HCT116 (cell line): ENCODE measurements around the gene GALNS. TPM values are rescaled to one million over a fixed set of nuclear protein-coding genes. Genes with fewer than 3 reads are reported as not detected.

Experiments
- ATAC-seq: fragments of 200-7000 bp; cut with Tn5 transposase; 2 replicates; pipeline ENCODE4 v1.9.1; 2020; ENCODE audit warnings: mild to moderate bottlenecking, moderate library complexity
- BruUV-seq: library from RNA; stranded (reverse); fragments of 400-500 nt; replicated peaks from 2 replicates; lab custom pipeline; 2021; lab: Mats Ljungman, UMichigan
- CTCF ChIA-PET: fragments of 300-600 bp; sonication (Branson Sonifier 250); formaldehyde crosslinking; loops from one replicate; lab custom pipeline; 2021; ENCODE audit warnings: antibody characterized with exemption; lab: Charles Lee
- POLR2A ChIA-PET: fragments of 300-600, 350-600 bp; sonication (Branson Sonifier 250); formaldehyde crosslinking; loops from one replicate; lab custom pipeline; 2021; ENCODE audit warnings: antibody characterized with exemption; lab: Charles Lee
- RAD21 ChIA-PET, 2 experiments: fragments of 300-600 bp; sonication (Branson Sonifier 250); formaldehyde crosslinking; loops; one replicate each; lab custom pipeline; 2023; ENCODE audit warnings: low total read pairs in 2 of 2; ENCODE audit not compliant: uncharacterized antibody in 2 of 2, unreplicated experiment in 2 of 2, low non-redundant PET in 1 of 2; lab: Charles Lee
- DNase-seq: peaks from one replicate; pipeline ENCODE4 v3.0.0-alpha.2; 2010; ENCODE audit warnings: low read depth, low spot score
- H2AFZ ChIP-seq: fragments of 200-600 bp; shearing (Covaris generic), sonication (generic); 2 replicates; pipeline ENCODE4 v1.6.1; 2017; ENCODE audit warnings: low read depth, mixed run types, mixed read lengths, antibody characterized with exemption, low read length; ENCODE audit not compliant: poor library complexity, severe bottlenecking
- H3K27ac ChIP-seq: 2 replicates; pipeline ENCODE4 v1.5.1; 2012; ENCODE audit warnings: low read depth, low read length
- H3K27me3 ChIP-seq: fragments of 200-600 bp; sonication (generic); 2 replicates; pipeline ENCODE4 v1.6.1; 2016; ENCODE audit warnings: mixed run types, low read length, mixed read lengths; ENCODE audit not compliant: insufficient read depth
- H3K36me3 ChIP-seq, 2 experiments: fragments of 200-500 bp in 1 of 2; fragments of 200-600 bp in 1 of 2; sonication (Bioruptor generic) in 1 of 2; sonication (generic) in 1 of 2; 2 replicates each; pipeline versions ENCODE4 v1.5.1 to v1.6.1; 2014 to 2016; ENCODE audit warnings: low read length in 2 of 2, inconsistent platforms in 1 of 2, mixed read lengths in 1 of 2, mixed run types in 1 of 2; ENCODE audit not compliant: insufficient read depth in 2 of 2, control insufficient read depth in 1 of 2
- H3K4me1 ChIP-seq, 2 experiments: fragments of 200-600 bp in 1 of 2; sonication (generic) in 1 of 2; 2 replicates each; pipeline versions ENCODE4 v1.5.1 to v1.6.1; 2012 to 2017; ENCODE audit warnings: low read length in 2 of 2, inconsistent platforms in 1 of 2, mild to moderate bottlenecking in 1 of 2, mixed read lengths in 1 of 2, mixed run types in 1 of 2, moderate library complexity in 1 of 2; ENCODE audit not compliant: insufficient read depth in 2 of 2, control insufficient read depth in 1 of 2
- H3K4me2 ChIP-seq: fragments of 200-600 bp; sonication (generic); 2 replicates; pipeline ENCODE4 v1.6.1; 2017; ENCODE audit warnings: mixed run types, low read length, mixed read lengths
- H3K4me3 ChIP-seq, 2 experiments: fragments of 200-600 bp in 1 of 2; sonication (generic) in 1 of 2; replicated peaks in 1 of 2; 2 replicates each; pipeline ENCODE4 v1.5.1; 2011 to 2016; ENCODE audit warnings: low read length in 2 of 2, control low read depth in 1 of 2, low read depth in 1 of 2, mild to moderate bottlenecking in 1 of 2, mixed read lengths in 1 of 2, mixed run types in 1 of 2
- H3K79me2 ChIP-seq: fragments of 200-600 bp; sonication (generic); 2 replicates; pipeline ENCODE4 v1.6.1; 2017; ENCODE audit warnings: mild to moderate bottlenecking, mixed run types, low read length, moderate library complexity, mixed read lengths; ENCODE audit not compliant: insufficient read depth
- H3K9ac ChIP-seq: fragments of 200-600 bp; sonication (generic); 2 replicates; pipeline ENCODE4 v1.6.1; 2016; ENCODE audit warnings: low read length, mixed read lengths
- H3K9me2 ChIP-seq: fragments of 200-600 bp; sonication (generic), shearing (Covaris generic); 2 replicates; pipeline ENCODE4 v1.6.1; 2017; ENCODE audit warnings: mixed run types, mild to moderate bottlenecking, moderate library complexity; ENCODE audit not compliant: insufficient read depth
- H3K9me3 ChIP-seq, 2 experiments: fragments of 200-500 bp in 1 of 2; fragments of 200-600 bp in 1 of 2; sonication (Bioruptor generic) in 1 of 2; sonication (generic) in 1 of 2; 2 replicates each; pipeline ENCODE4 v1.6.1; 2014 to 2017; ENCODE audit warnings: low read length in 2 of 2, mixed read lengths in 2 of 2, inconsistent platforms in 1 of 2, low read depth in 1 of 2, mild to moderate bottlenecking in 1 of 2, mixed run types in 1 of 2, moderate library complexity in 1 of 2; ENCODE audit not compliant: control insufficient read depth in 1 of 2, insufficient read depth in 1 of 2
- H4K20me1 ChIP-seq: fragments of 200-600 bp; sonication (generic), shearing (Covaris generic); 2 replicates; pipeline ENCODE4 v1.6.1; 2017; ENCODE audit warnings: mixed run types, mild to moderate bottlenecking, moderate library complexity; ENCODE audit not compliant: insufficient read depth
- CBX3 ChIP-seq: IDR thresholded peaks from 2 replicates; pipeline ENCODE4 v1.6.1; 2012; ENCODE audit warnings: low read depth
- CEBPB ChIP-seq: IDR thresholded peaks from 2 replicates; pipeline ENCODE4 v1.6.1; 2012; ENCODE audit warnings: low read depth
- EGR1 ChIP-seq: IDR thresholded peaks from 2 replicates; pipeline ENCODE4 v1.6.1; 2012; ENCODE audit warnings: low read depth
- ELF1 ChIP-seq: IDR thresholded peaks from 2 replicates; pipeline ENCODE4 v1.6.1; 2012; ENCODE audit warnings: low read depth, borderline replicate concordance
- EZH2 ChIP-seq: fragments of 200-600 bp; sonication (generic); IDR thresholded peaks from 2 replicates; pipeline ENCODE4 v1.6.1; 2017; ENCODE audit warnings: antibody characterized with exemption, mixed run types
- EZH2phosphoT487 ChIP-seq: fragments of 200-600 bp; IDR thresholded peaks from 2 replicates; pipeline ENCODE4 v1.6.1; 2018; ENCODE audit warnings: antibody characterized with exemption, borderline replicate concordance
- FOSL1 ChIP-seq: IDR thresholded peaks from 2 replicates; pipeline ENCODE4 v1.6.1; 2012; ENCODE audit warnings: low read depth
- POLR2AphosphoS5 ChIP-seq: IDR thresholded peaks from 2 replicates; pipeline ENCODE4 v1.6.1; 2011; ENCODE audit warnings: mild to moderate bottlenecking, low read depth, low read length, moderate library complexity
- RAD21 ChIP-seq: IDR thresholded peaks from 2 replicates; pipeline ENCODE4 v1.6.1; 2012; ENCODE audit warnings: low read depth, mild to moderate bottlenecking
- TCF7L2 ChIP-seq: IDR thresholded peaks from 2 replicates; pipeline ENCODE4 v1.7.0; 2011; ENCODE audit warnings: borderline replicate concordance, inconsistent platforms; ENCODE audit not compliant: insufficient read depth, insufficient read length; ENCODE audit errors: extremely low read depth
- ZBTB33 ChIP-seq: IDR thresholded peaks from 2 replicates; pipeline ENCODE4 v1.6.1; 2011; ENCODE audit warnings: mild to moderate bottlenecking, low read length, moderate library complexity; ENCODE audit not compliant: insufficient replicate concordance; ENCODE audit errors: extremely low read depth
- ZNF274 ChIP-seq: fragments of 200-500 bp; sonication (Bioruptor generic); IDR thresholded peaks from 2 replicates; pipeline ENCODE4 v1.6.1; 2014; ENCODE audit warnings: mild to moderate bottlenecking, low read depth, low read length, inconsistent platforms
- intact Hi-C: fragments of 100-400 bp; cut with micrococcal nuclease; formaldehyde crosslinking; loops from 2 replicates; pipeline ENCODE4 v1.10.0; 2022
- total RNA-seq: library from RNA; stranded (reverse); gene quantifications from one replicate; pipeline ENCODE4 v1.2.1, GENCODE V29; 2021; ENCODE audit not compliant: unreplicated experiment
- TF ChIP-seq, protein P1 (sequence below): IDR thresholded peaks from 2 replicates; pipeline ENCODE4 v1.6.1; 2012
- TF ChIP-seq, protein P2 (sequence below), 3 experiments: fragments of 200-600 bp in 1 of 3; sonication (generic) in 1 of 3; IDR thresholded peaks in 2 of 3; conservative IDR thresholded peaks in 1 of 3; 2 replicates each; pipeline ENCODE4 v1.5.1; 2012 to 2017; ENCODE audit warnings: low read depth in 2 of 3, low read length in 2 of 3, antibody characterized with exemption in 1 of 3, borderline replicate concordance in 1 of 3, control low read depth in 1 of 3, mild to moderate bottlenecking in 1 of 3, mixed read lengths in 1 of 3, mixed run types in 1 of 3, moderate library complexity in 1 of 3; ENCODE audit not compliant: insufficient read depth in 1 of 3

The GALNS gene
- total RNA-seq, 1 experiment from 2014 or later: 44.6 TPM

GRCh38 chr16:88906020-88906419, 49.3 kb upstream of the GALNS start:
- no peak overlapping the region for H3K9ac ChIP-seq
- no peaks in the 10 kb centered on the region for H3K9me2 ChIP-seq
- H3K4me2 ChIP-seq: peak overlapping the region; percentile 38
- H2AFZ ChIP-seq: no peak overlapping the region
- TF ChIP-seq, protein P1, sequence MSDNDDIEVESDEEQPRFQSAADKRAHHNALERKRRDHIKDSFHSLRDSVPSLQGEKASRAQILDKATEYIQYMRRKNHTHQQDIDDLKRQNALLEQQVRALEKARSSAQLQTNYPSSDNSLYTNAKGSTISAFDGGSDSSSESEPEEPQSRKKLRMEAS: no peak
- TF ChIP-seq CBX3 (no peak), ZNF274 (no peak), POLR2AphosphoS5 (no peak), RAD21 (no peak), EZH2 (no peak), FOSL1 (no peak), TCF7L2 (no peak), ELF1 (no peak), EZH2phosphoT487 (no peak), CEBPB (no peak), ZBTB33 (no peak), EGR1 (no peak)
- TF ChIP-seq, protein P2, sequence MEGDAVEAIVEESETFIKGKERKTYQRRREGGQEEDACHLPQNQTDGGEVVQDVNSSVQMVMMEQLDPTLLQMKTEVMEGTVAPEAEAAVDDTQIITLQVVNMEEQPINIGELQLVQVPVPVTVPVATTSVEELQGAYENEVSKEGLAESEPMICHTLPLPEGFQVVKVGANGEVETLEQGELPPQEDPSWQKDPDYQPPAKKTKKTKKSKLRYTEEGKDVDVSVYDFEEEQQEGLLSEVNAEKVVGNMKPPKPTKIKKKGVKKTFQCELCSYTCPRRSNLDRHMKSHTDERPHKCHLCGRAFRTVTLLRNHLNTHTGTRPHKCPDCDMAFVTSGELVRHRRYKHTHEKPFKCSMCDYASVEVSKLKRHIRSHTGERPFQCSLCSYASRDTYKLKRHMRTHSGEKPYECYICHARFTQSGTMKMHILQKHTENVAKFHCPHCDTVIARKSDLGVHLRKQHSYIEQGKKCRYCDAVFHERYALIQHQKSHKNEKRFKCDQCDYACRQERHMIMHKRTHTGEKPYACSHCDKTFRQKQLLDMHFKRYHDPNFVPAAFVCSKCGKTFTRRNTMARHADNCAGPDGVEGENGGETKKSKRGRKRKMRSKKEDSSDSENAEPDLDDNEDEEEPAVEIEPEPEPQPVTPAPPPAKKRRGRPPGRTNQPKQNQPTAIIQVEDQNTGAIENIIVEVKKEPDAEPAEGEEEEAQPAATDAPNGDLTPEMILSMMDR (IDR thresholded peaks at IDR 0.05 in 2 of 3, conservative IDR thresholded peaks at IDR 0.05 in 1 of 3; ENCODE audit: borderline replicate concordance in 1 of 3, insufficient read depth in 1 of 3, low read depth in 2 of 3, low read length in 2 of 3): no peak
- TF ChIP-seq, all 23 proteins: peak for 0
- no peaks in the 10 kb centered on the region for H3K79me2 ChIP-seq
- no peaks in the 10 kb centered on the region for H3K9me3 ChIP-seq
- no TSS peak for BruUV-seq
- ChIA-PET RAD21 (no interaction called here), POLR2A (interaction anchor here (0.7 to 1.1 kb wide), 2 partner anchors 265 to 287 kb away, joined by 4 read pairs; no protein-coding TSS in a partner anchor), CTCF (no interaction called here)
- H3K27me3 ChIP-seq: no peaks in the 10 kb centered on the region
- no peak overlapping the region for H3K27ac ChIP-seq
- intact Hi-C loops: no loop called here
- H3K4me3 ChIP-seq: no peak overlapping the region
- H3K4me1 ChIP-seq: peaks cover 19 to 41% of the 10 kb centered on the region in 2 experiments
- H4K20me1 ChIP-seq: no peaks in the 10 kb centered on the region
- DNase-seq: no peak
- peak; percentile 8; the same call in 1 of the 2 replicates for ATAC-seq
- H3K36me3 ChIP-seq: no peaks in the 10 kb centered on the region
